ENCODE measurements around the gene ELF2.

The ELF2 gene

DNA sequence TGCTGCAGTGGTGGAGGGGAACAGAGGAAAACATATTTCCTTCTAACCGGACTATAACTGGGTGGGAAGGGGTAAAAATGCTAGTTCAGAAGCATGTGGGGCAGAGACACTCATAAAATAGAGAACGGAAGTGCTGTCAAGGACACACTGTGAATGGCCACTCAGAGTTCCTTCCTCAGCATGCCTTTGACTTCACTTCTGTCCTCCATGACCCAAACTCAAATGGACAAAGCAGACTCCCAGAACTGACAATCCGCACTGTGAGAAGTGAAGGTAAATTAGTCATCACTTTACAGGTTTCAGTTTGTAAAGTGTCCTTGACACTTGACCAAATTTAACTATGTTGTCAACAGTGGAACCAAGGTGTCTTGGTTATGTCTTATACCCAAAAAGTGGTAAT is 30.2 kb upstream of the ELF2 start:
- H3K4me3 ChIP-seq (ENCODE audit: low read depth, low read length) = no peak overlapping the region
- ChIA-PET POLR2A (no interaction called here), CTCF (no interaction called here)
- H3K9me3 ChIP-seq (ENCODE audit: control insufficient read depth, insufficient read depth, low read depth, low read length) = no peaks in the 10 kb centered on the region
- H3K4me1 ChIP-seq (ENCODE audit: control insufficient read depth, insufficient read depth, low read length) = no peaks in the 10 kb centered on the region
- H3K36me3 ChIP-seq (ENCODE audit: control insufficient read depth in 2 of 2, insufficient read depth in 1 of 2, low read length in 2 of 2) = no peaks in the 10 kb centered on the region
- TF ChIP-seq ZBTB8A (tag by site-specific recombination; IDR thresholded peaks at IDR 0.05) (no peak), ZNF514 (tag by site-specific recombination; IDR thresholded peaks at IDR 0.05) (no peak), GFI1B (tag by site-specific recombination; IDR thresholded peaks at IDR 0.05) (no peak), ZNF416 (tag by site-specific recombination; IDR thresholded peaks at IDR 0.05) (no peak), ZNF302 (tag by site-specific recombination; IDR thresholded peaks at IDR 0.05; ENCODE audit: low read depth) (no peak), SCRT1 (tag by site-specific recombination; IDR thresholded peaks at IDR 0.05; ENCODE audit: borderline replicate concordance) (no peak), ZNF791 (tag by site-specific recombination; IDR thresholded peaks at IDR 0.05) (no peak), ZBTB48 (tag by site-specific recombination; IDR thresholded peaks at IDR 0.05) (no peak), ZSCAN30 (tag by site-specific recombination; IDR thresholded peaks at IDR 0.05) (no peak), ZNF76 (tag by site-specific recombination; IDR thresholded peaks at IDR 0.05; ENCODE audit: borderline replicate concordance, low read depth) (no peak), MYNN (tag by site-specific recombination; IDR thresholded peaks at IDR 0.05; ENCODE audit: borderline replicate concordance) (no peak)
- no peak overlapping the region for H3K27ac ChIP-seq (ENCODE audit: extremely low read depth, low read depth, low read length)

DNA sequence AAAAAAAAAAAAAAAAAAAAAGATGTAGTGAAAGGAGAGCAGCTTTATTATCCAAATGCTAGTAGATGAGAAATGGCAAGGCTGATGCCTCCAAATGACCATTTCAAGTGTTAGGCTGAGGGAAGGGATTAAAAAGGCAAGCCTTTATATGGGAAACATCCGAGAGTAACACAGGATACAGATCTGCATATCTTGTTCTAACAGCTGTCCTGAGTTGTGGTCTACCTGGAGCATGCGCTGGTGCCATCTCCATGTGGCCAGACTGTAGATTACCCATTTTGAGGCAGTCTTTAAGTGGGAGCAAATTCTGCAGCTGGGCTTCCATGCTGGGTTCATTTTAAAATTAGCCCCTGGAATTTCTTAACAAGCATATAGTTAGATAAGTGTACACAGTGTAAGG is 26.0 kb upstream of the ELF2 start:
- Histone ChIP-seq H3K9me3 (ENCODE audit: control insufficient read depth, insufficient read depth, low read depth, low read length) (no peaks in the 10 kb centered on the region), H3K4me1 (ENCODE audit: control insufficient read depth, insufficient read depth, low read length) (no peaks in the 10 kb centered on the region), H3K4me3 (ENCODE audit: low read depth, low read length) (no peak overlapping the region), H3K36me3 (ENCODE audit: control insufficient read depth in 2 of 2, insufficient read depth in 1 of 2, low read length in 2 of 2) (no peaks in the 10 kb centered on the region), H3K27ac (ENCODE audit: extremely low read depth, low read depth, low read length) (no peak overlapping the region)
- TF ChIP-seq, protein P1, sequence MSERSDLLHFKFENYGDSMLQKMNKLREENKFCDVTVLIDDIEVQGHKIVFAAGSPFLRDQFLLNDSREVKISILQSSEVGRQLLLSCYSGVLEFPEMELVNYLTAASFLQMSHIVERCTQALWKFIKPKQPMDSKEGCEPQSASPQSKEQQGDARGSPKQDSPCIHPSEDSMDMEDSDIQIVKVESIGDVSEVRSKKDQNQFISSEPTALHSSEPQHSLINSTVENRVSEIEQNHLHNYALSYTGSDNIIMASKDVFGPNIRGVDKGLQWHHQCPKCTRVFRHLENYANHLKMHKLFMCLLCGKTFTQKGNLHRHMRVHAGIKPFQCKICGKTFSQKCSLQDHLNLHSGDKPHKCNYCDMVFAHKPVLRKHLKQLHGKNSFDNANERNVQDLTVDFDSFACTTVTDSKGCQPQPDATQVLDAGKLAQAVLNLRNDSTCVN (tag by site-specific recombination; optimal IDR thresholded peaks at IDR 0.05) = no peak
- TF ChIP-seq KLF16 (tag by site-specific recombination; IDR thresholded peaks at IDR 0.05) = no peak
- no peak for TF ChIP-seq ZNF223 (tag by site-specific recombination; IDR thresholded peaks at IDR 0.05)
- TF ChIP-seq ZNF354C (tag by site-specific recombination; IDR thresholded peaks at IDR 0.05; ENCODE audit: borderline replicate concordance, low read depth) = no peak
- no peak for TF ChIP-seq ZNF48 (tag by site-specific recombination; IDR thresholded peaks at IDR 0.05)
- no peak for TF ChIP-seq ZNF623 (tag by site-specific recombination; IDR thresholded peaks at IDR 0.05)
- TF ChIP-seq ZNF548 (tag by site-specific recombination; IDR thresholded peaks at IDR 0.05) = no peak
- TF ChIP-seq, protein P2, sequence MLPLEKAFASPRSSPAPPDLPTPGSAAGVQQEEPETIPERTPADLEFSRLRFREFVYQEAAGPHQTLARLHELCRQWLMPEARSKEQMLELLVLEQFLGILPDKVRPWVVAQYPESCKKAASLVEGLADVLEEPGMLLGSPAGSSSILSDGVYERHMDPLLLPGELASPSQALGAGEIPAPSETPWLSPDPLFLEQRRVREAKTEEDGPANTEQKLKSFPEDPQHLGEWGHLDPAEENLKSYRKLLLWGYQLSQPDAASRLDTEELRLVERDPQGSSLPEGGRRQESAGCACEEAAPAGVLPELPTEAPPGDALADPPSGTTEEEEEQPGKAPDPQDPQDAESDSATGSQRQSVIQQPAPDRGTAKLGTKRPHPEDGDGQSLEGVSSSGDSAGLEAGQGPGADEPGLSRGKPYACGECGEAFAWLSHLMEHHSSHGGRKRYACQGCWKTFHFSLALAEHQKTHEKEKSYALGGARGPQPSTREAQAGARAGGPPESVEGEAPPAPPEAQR (tag by site-specific recombination; IDR thresholded peaks at IDR 0.05) = no peak
- no peak for TF ChIP-seq IKZF3 (tag by site-specific recombination; IDR thresholded peaks at IDR 0.05)
- POLR2A ChIA-PET = no interaction called here
- CTCF ChIA-PET = interaction anchor here (1.0 kb wide), 1 partner anchor 106 kb away, joined by 3 read pairs; no protein-coding TSS in a partner anchor

DNA sequence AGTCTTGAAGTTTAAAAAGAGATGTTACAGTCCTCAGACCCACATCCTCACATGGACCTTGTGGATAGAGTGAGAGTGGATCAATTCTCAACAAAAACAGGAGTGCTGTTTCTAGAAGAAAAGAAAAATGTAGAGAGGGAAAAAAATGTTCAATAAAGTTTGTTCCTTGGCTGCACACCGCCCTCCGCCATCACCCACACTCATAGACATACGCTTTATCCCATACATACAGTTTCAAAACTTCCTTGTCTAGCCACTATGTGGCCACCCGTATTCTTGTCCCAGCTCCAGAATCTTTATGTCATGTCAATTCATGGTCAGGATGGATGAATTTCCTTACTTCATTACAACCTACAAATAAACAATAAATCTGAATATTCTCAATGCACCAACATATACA is 23.5 kb upstream of the ELF2 start:
- ChIA-PET POLR2A (no interaction called here), CTCF (no interaction called here)
- Histone ChIP-seq H3K36me3 (ENCODE audit: control insufficient read depth in 2 of 2, insufficient read depth in 1 of 2, low read length in 2 of 2) (no peaks in the 10 kb centered on the region), H3K4me3 (ENCODE audit: low read depth, low read length) (no peak overlapping the region), H3K4me1 (ENCODE audit: control insufficient read depth, insufficient read depth, low read length) (no peaks in the 10 kb centered on the region), H3K27ac (ENCODE audit: extremely low read depth, low read depth, low read length) (no peak overlapping the region), H3K9me3 (ENCODE audit: control insufficient read depth, insufficient read depth, low read depth, low read length) (no peaks in the 10 kb centered on the region)
- TF ChIP-seq, protein P3, sequence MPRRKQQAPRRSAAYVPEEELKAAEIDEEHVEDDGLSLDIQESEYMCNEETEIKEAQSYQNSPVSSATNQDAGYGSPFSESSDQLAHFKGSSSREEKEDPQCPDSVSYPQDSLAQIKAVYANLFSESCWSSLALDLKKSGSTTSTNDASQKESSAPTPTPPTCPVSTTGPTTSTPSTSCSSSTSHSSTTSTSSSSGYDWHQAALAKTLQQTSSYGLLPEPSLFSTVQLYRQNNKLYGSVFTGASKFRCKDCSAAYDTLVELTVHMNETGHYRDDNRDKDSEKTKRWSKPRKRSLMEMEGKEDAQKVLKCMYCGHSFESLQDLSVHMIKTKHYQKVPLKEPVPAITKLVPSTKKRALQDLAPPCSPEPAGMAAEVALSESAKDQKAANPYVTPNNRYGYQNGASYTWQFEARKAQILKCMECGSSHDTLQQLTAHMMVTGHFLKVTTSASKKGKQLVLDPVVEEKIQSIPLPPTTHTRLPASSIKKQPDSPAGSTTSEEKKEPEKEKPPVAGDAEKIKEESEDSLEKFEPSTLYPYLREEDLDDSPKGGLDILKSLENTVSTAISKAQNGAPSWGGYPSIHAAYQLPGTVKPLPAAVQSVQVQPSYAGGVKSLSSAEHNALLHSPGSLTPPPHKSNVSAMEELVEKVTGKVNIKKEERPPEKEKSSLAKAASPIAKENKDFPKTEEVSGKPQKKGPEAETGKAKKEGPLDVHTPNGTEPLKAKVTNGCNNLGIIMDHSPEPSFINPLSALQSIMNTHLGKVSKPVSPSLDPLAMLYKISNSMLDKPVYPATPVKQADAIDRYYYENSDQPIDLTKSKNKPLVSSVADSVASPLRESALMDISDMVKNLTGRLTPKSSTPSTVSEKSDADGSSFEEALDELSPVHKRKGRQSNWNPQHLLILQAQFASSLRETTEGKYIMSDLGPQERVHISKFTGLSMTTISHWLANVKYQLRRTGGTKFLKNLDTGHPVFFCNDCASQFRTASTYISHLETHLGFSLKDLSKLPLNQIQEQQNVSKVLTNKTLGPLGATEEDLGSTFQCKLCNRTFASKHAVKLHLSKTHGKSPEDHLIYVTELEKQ (tag by site-specific recombination; IDR thresholded peaks at IDR 0.05; ENCODE audit: borderline replicate concordance) = no peak
- TF ChIP-seq ZNF24 (tag by site-specific recombination; IDR thresholded peaks at IDR 0.05) = no peak
- TF ChIP-seq, protein P4, sequence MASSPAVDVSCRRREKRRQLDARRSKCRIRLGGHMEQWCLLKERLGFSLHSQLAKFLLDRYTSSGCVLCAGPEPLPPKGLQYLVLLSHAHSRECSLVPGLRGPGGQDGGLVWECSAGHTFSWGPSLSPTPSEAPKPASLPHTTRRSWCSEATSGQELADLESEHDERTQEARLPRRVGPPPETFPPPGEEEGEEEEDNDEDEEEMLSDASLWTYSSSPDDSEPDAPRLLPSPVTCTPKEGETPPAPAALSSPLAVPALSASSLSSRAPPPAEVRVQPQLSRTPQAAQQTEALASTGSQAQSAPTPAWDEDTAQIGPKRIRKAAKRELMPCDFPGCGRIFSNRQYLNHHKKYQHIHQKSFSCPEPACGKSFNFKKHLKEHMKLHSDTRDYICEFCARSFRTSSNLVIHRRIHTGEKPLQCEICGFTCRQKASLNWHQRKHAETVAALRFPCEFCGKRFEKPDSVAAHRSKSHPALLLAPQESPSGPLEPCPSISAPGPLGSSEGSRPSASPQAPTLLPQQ (tag by site-specific recombination; IDR thresholded peaks at IDR 0.05) = no peak
- TF ChIP-seq ZNF112 (tag by site-specific recombination; IDR thresholded peaks at IDR 0.05) = no peak
- no peak for TF ChIP-seq WT1 (tag by site-specific recombination; IDR thresholded peaks at IDR 0.05)
- TF ChIP-seq ZNF544 (tag by site-specific recombination; IDR thresholded peaks at IDR 0.05) = no peak
- TF ChIP-seq ZFP41 (tag by site-specific recombination; IDR thresholded peaks at IDR 0.05; ENCODE audit: borderline replicate concordance) = no peak
- TF ChIP-seq ZNF701 (tag by site-specific recombination; IDR thresholded peaks at IDR 0.05) = no peak
